ENCODE measurements around the gene FXYD3. TPM values are rescaled to one million over a fixed set of nuclear protein-coding genes. Genes with fewer than 3 reads are reported as not detected.

The FXYD3 gene
- total RNA-seq, 3 donors from 2014 or later = 1,086 to 3,973 (median 3,185) TPM

GRCh38 chr19:35155441-35155840 is 39.8 kb downstream of the FXYD3 start:
- intact Hi-C loops (cut with DNase I, micrococcal nuclease) = no loop called here
- Histone ChIP-seq H3K4me3 (no peak overlapping the region), H3K4me1 (ENCODE audit: low read depth) (no peaks in the 10 kb centered on the region), H3K36me3 (ENCODE audit: low read depth) (no peaks in the 10 kb centered on the region), H3K9me3 (no peaks in the 10 kb centered on the region)
- TF ChIP-seq CTCF (IDR thresholded peaks at IDR 0.05) = no peak
- DNase-seq = peak in 2 of 3 donors; percentile 32 to 67
- ATAC-seq = peak; percentile 8

- Histone ChIP-seq H3K4me1 (ENCODE audit: low read depth) (no peaks in the 10 kb centered on the region), H3K4me3 (no peak overlapping the region), H3K36me3 (ENCODE audit: low read depth) (no peaks in the 10 kb centered on the region), H3K9me3 (no peaks in the 10 kb centered on the region)
- no peak for ATAC-seq
- intact Hi-C loops (cut with DNase I, micrococcal nuclease) = no loop called here
- DNase-seq = no peak
- no peak for TF ChIP-seq CTCF (IDR thresholded peaks at IDR 0.05)
These were observed 40.5 kb downstream of the FXYD3 start for GRCh38 chr19:35155981-35156672.

GRCh38 chr19:35156673-35157014 is 41.0 kb downstream of the FXYD3 start:
- no peak for DNase-seq
- no peak for TF ChIP-seq CTCF (IDR thresholded peaks at IDR 0.05)
- no peaks in the 10 kb centered on the region for H3K9me3 ChIP-seq
- H3K36me3 ChIP-seq (ENCODE audit: low read depth) = no peaks in the 10 kb centered on the region
- H3K4me1 ChIP-seq (ENCODE audit: low read depth) = no peaks in the 10 kb centered on the region
- intact Hi-C loops (cut with DNase I, micrococcal nuclease) = no loop called here
- ATAC-seq = no peak
- no peak overlapping the region for H3K4me3 ChIP-seq

- DNase-seq (no peak), ATAC-seq (no peak)
- no peak for TF ChIP-seq CTCF (IDR thresholded peaks at IDR 0.05)
- no peaks in the 10 kb centered on the region for H3K4me1 ChIP-seq (ENCODE audit: low read depth)
- H3K36me3 ChIP-seq (ENCODE audit: low read depth) = no peaks in the 10 kb centered on the region
- no peak overlapping the region for H3K4me3 ChIP-seq
- intact Hi-C loops (cut with DNase I, micrococcal nuclease) = no loop called here
- H3K9me3 ChIP-seq = no peaks in the 10 kb centered on the region
These were observed 41.8 kb downstream of the FXYD3 start for GRCh38 chr19:35157431-35157830.

- intact Hi-C loops (cut with DNase I, micrococcal nuclease) = no loop called here
- DNase-seq (no peak), ATAC-seq (no peak)
- H3K4me1 ChIP-seq (ENCODE audit: low read depth) = no peaks in the 10 kb centered on the region
- H3K9me3 ChIP-seq = peaks cover 7% of the 10 kb centered on the region
- no peaks in the 10 kb centered on the region for H3K36me3 ChIP-seq (ENCODE audit: low read depth)
- TF ChIP-seq CTCF (IDR thresholded peaks at IDR 0.05) = no peak
- no peak overlapping the region for H3K4me3 ChIP-seq
These were observed 44.0 kb downstream of the FXYD3 start for GRCh38 chr19:35159606-35160005.

All from mucosa of descending colon (tissue), 3 donors.